Type B pancreatic cell (in vitro differentiated cells): Measurements from ENCODE around the gene SNAP47. TPM values are rescaled to one million over a fixed set of nuclear protein-coding genes. Genes with fewer than 3 reads are reported as not detected.

Experiments used
- DNase-seq: peaks from one replicate; pipeline ENCODE4 v3.0.0; 2021; ENCODE audit warnings: mixed read lengths; ENCODE audit not compliant: unreplicated experiment; ENCODE audit errors: extremely low spot score
- H3K27ac Mint-ChIP-seq: 2 replicates; pipeline ENCODE4 v1.8.0; 2021; ENCODE audit warnings: mild to moderate bottlenecking, mixed read lengths
- H3K27me3 Mint-ChIP-seq: 2 replicates; pipeline ENCODE4 v1.8.0; 2021; ENCODE audit warnings: mixed read lengths
- H3K36me3 Mint-ChIP-seq: 2 replicates; pipeline ENCODE4 v1.8.0; 2021; ENCODE audit warnings: mixed read lengths
- H3K4me1 Mint-ChIP-seq: one replicate; pipeline ENCODE4 v1.8.0; 2021; ENCODE audit warnings: mixed read lengths; ENCODE audit not compliant: unreplicated experiment
- H3K4me3 Mint-ChIP-seq: 2 replicates; pipeline ENCODE4 v1.8.0; 2021; ENCODE audit warnings: mild to moderate bottlenecking, mixed read lengths
- H3K9me3 Mint-ChIP-seq: 2 replicates; pipeline ENCODE4 v1.8.0; 2021; ENCODE audit warnings: mixed read lengths
- CTCF ChIP-seq: fragments of 200-600 bp; sonication (generic); conservative IDR thresholded peaks from 2 replicates; pipeline ENCODE4 v1.5.0; 2021; ENCODE audit warnings: antibody characterized with exemption, mild to moderate bottlenecking
- total RNA-seq: library from RNA; stranded (reverse); gene quantifications from 2 replicates; pipeline ENCODE4 v1.2.1, GENCODE V29; 2021; ENCODE audit warnings: low replicate concordance

SNAP47 gene
- total RNA-seq, 1 donor from 2014 or later, result 46.2 TPM

- TF ChIP-seq CTCF, result no peak
- peaks cover 4% of the 10 kb centered on the region for H3K27me3 Mint-ChIP-seq
- H3K9me3 Mint-ChIP-seq, result no peaks in the 10 kb centered on the region
- no peaks in the 10 kb centered on the region for H3K4me1 Mint-ChIP-seq
- H3K27ac Mint-ChIP-seq, result no peak overlapping the region
- peaks cover 26% of the 10 kb centered on the region for H3K36me3 Mint-ChIP-seq
- no peak overlapping the region for H3K4me3 Mint-ChIP-seq
- no peak for DNase-seq
Observed at GRCh38 chr1:227768640-227769039, 33.4 kb downstream of the SNAP47 start.

GRCh38 chr1:227769047-227769935, 34.1 kb downstream of the SNAP47 start:
- no peaks in the 10 kb centered on the region for H3K9me3 Mint-ChIP-seq
- no peak for DNase-seq
- H3K4me3 Mint-ChIP-seq, result no peak overlapping the region
- H3K4me1 Mint-ChIP-seq, result no peaks in the 10 kb centered on the region
- H3K36me3 Mint-ChIP-seq, result peaks cover 25% of the 10 kb centered on the region
- no peak for TF ChIP-seq CTCF
- no peak overlapping the region for H3K27ac Mint-ChIP-seq
- H3K27me3 Mint-ChIP-seq, result peaks cover 1% of the 10 kb centered on the region

- no peak for DNase-seq
- peaks cover 23% of the 10 kb centered on the region for H3K36me3 Mint-ChIP-seq
- H3K4me3 Mint-ChIP-seq, result no peak overlapping the region
- TF ChIP-seq CTCF, result no peak
- no peak overlapping the region for H3K27ac Mint-ChIP-seq
- H3K9me3 Mint-ChIP-seq, result no peaks in the 10 kb centered on the region
- H3K4me1 Mint-ChIP-seq, result no peaks in the 10 kb centered on the region
- no peaks in the 10 kb centered on the region for H3K27me3 Mint-ChIP-seq
Observed at GRCh38 chr1:227769936-227770494, 34.8 kb downstream of the SNAP47 start.

GRCh38 chr1:227770812-227771211, 35.6 kb downstream of the SNAP47 start:
- Mint-ChIP-seq H3K4me1 (no peaks in the 10 kb centered on the region), H3K27me3 (no peaks in the 10 kb centered on the region), H3K9me3 (no peaks in the 10 kb centered on the region), H3K4me3 (no peak overlapping the region), H3K27ac (no peak overlapping the region), H3K36me3 (peaks cover 23% of the 10 kb centered on the region)
- DNase-seq, result no peak
- TF ChIP-seq CTCF, result no peak

- H3K36me3 Mint-ChIP-seq, result peaks cover 23% of the 10 kb centered on the region
- DNase-seq, result no peak
- no peaks in the 10 kb centered on the region for H3K9me3 Mint-ChIP-seq
- TF ChIP-seq CTCF, result no peak
- peaks cover 4% of the 10 kb centered on the region for H3K4me1 Mint-ChIP-seq
- H3K27ac Mint-ChIP-seq, result no peak overlapping the region
- H3K27me3 Mint-ChIP-seq, result no peaks in the 10 kb centered on the region
- H3K4me3 Mint-ChIP-seq, result no peak overlapping the region
Observed at GRCh38 chr1:227771326-227771725, 36.1 kb downstream of the SNAP47 start.
